IMR-90 (cell line): ENCODE measurements around the gene SLIT1. TPM values are rescaled to one million over a fixed set of nuclear protein-coding genes. Genes with fewer than 3 reads are reported as not detected.

Experiments
- ATAC-seq: fragments of 200-7000 bp; cut with Tn5 transposase; 2 replicates; pipeline ENCODE4 v1.9.1; 2020; ENCODE audit warnings: low read depth, mild to moderate bottlenecking, moderate library complexity
- BruUV-seq: library from RNA; stranded (reverse); fragments of 400-500 nt; replicated peaks from 2 replicates; lab custom pipeline; 2021; lab: Mats Ljungman, UMichigan
- CTCF ChIA-PET: fragments of 300-600 bp; formaldehyde crosslinking; extraction: SDS; loops from one replicate; lab custom pipeline; 2021; ENCODE audit warnings: antibody characterized with exemption; lab: Yijun Ruan, JAX
- POLR2A ChIA-PET: fragments of 300-600 bp; sonication (Branson Sonifier 250); formaldehyde crosslinking; loops from one replicate; lab custom pipeline; 2022; ENCODE audit warnings: antibody characterized with exemption; ENCODE audit not compliant: unreplicated experiment; lab: Charles Lee
- DNase-seq: peaks from one replicate; pipeline ENCODE4 v3.0.0; 2013
- H2AFZ ChIP-seq: replicated peaks from 2 replicates; pipeline ENCODE3; 2013; ENCODE audit warnings: low read length, mild to moderate bottlenecking; ENCODE audit not compliant: poor library complexity
- H2AK5ac ChIP-seq: 2 replicates; pipeline ENCODE4 v1.6.1; 2013; ENCODE audit warnings: low read depth, low read length, inconsistent platforms
- H2AK9ac ChIP-seq: replicated peaks from 2 replicates; pipeline ENCODE3; 2013; ENCODE audit warnings: mild to moderate bottlenecking, low read depth, low read length, moderate library complexity; ENCODE audit not compliant: poor library complexity
- H2BK120ac ChIP-seq: 2 replicates; pipeline ENCODE4 v1.6.1; 2013; ENCODE audit warnings: low read depth, low read length, inconsistent platforms
- H2BK15ac ChIP-seq: 3 replicates; pipeline ENCODE4 v1.6.1; 2013; ENCODE audit warnings: low read depth, low read length, inconsistent platforms
- H2BK20ac ChIP-seq: 2 replicates; pipeline ENCODE4 v1.6.1; 2013; ENCODE audit warnings: low read depth, mild to moderate bottlenecking, inconsistent platforms, low read length, moderate library complexity
- H2BK5ac ChIP-seq: 2 replicates; pipeline ENCODE4 v1.6.1; 2013; ENCODE audit warnings: mild to moderate bottlenecking, low read depth, low read length, inconsistent platforms; ENCODE audit not compliant: poor library complexity, severe bottlenecking
- H3K14ac ChIP-seq: replicated peaks from 2 replicates; pipeline ENCODE4 v1.6.1; 2013; ENCODE audit warnings: low read depth, low read length, inconsistent platforms
- H3K18ac ChIP-seq: 2 replicates; pipeline ENCODE4 v1.6.1; 2013; ENCODE audit warnings: low read depth, low read length, control low read depth
- H3K23ac ChIP-seq: 2 replicates; pipeline ENCODE4 v1.6.1; 2013; ENCODE audit warnings: low read depth, low read length, inconsistent platforms
- H3K27ac ChIP-seq: 2 replicates; pipeline ENCODE4 v1.5.1; 2013; ENCODE audit warnings: mild to moderate bottlenecking, control low read depth, low read length; ENCODE audit not compliant: insufficient read depth
- H3K27me3 ChIP-seq: 2 replicates; pipeline ENCODE4 v1.6.1; 2013; ENCODE audit warnings: low read length; ENCODE audit not compliant: control insufficient read depth, insufficient read depth
- H3K36me3 ChIP-seq: 2 replicates; pipeline ENCODE4 v1.6.1; 2013; ENCODE audit warnings: low read length, mixed read lengths; ENCODE audit not compliant: control insufficient read depth, insufficient read depth
- H3K4ac ChIP-seq: 2 replicates; pipeline ENCODE4 v1.6.1; 2013; ENCODE audit warnings: low read depth, low read length, inconsistent platforms
- H3K4me1 ChIP-seq: 2 replicates; pipeline ENCODE4 v1.6.1; 2013; ENCODE audit warnings: low read length, mixed read lengths; ENCODE audit not compliant: control insufficient read depth, insufficient read depth
- H3K4me2 ChIP-seq: 2 replicates; pipeline ENCODE4 v1.6.1; 2013; ENCODE audit warnings: low read depth, mild to moderate bottlenecking, control low read depth, low read length, moderate library complexity
- H3K4me3 ChIP-seq: 2 replicates; pipeline ENCODE4 v1.5.1; 2013; ENCODE audit warnings: low read depth, mild to moderate bottlenecking, control low read depth, low read length, moderate library complexity; ENCODE audit not compliant: insufficient read depth
- H3K56ac ChIP-seq: 2 replicates; pipeline ENCODE4 v1.6.1; 2013; ENCODE audit warnings: low read length, inconsistent platforms; ENCODE audit not compliant: insufficient read depth; ENCODE audit errors: extremely low read depth
- H3K79me1 ChIP-seq, 2 experiments: 2 replicates each; pipeline ENCODE4 v1.6.1; 2013; ENCODE audit warnings: low read length in 2 of 2, inconsistent platforms in 1 of 2, low read depth in 1 of 2
- H3K9ac ChIP-seq: 2 replicates; pipeline ENCODE4 v1.6.1; 2013; ENCODE audit warnings: low read depth, low read length, control low read depth
- H3K9me1 ChIP-seq: 2 replicates; pipeline ENCODE4 v1.6.1; 2013; ENCODE audit warnings: low read length, inconsistent platforms; ENCODE audit not compliant: insufficient read depth
- H3K9me3 ChIP-seq: 2 replicates; pipeline ENCODE4 v1.6.1; 2013; ENCODE audit warnings: low read length; ENCODE audit not compliant: control insufficient read depth, insufficient read depth
- H4K20me1 ChIP-seq: 2 replicates; pipeline ENCODE4 v1.6.1; 2013; ENCODE audit warnings: low read length, inconsistent platforms; ENCODE audit not compliant: insufficient read depth
- H4K5ac ChIP-seq: 2 replicates; pipeline ENCODE4 v1.6.1; 2013; ENCODE audit warnings: mild to moderate bottlenecking, low read depth, low read length, control low read depth
- H4K8ac ChIP-seq, 2 experiments: 2 replicates each; pipeline ENCODE4 v1.6.1; 2013; ENCODE audit warnings: low read depth in 2 of 2, low read length in 2 of 2, control low read depth in 1 of 2, inconsistent platforms in 1 of 2
- H4K91ac ChIP-seq: 2 replicates; pipeline ENCODE4 v1.6.1; 2013; ENCODE audit warnings: low read depth, low read length, inconsistent platforms; ENCODE audit not compliant: insufficient read depth
- MAFK ChIP-seq: IDR thresholded peaks from 2 replicates; pipeline ENCODE4 v1.6.1; 2012; ENCODE audit warnings: low read depth, low read length, improper control_type of control experiment
- RFX5 ChIP-seq: IDR thresholded peaks from 2 replicates; pipeline ENCODE4 v1.8.0; 2012; ENCODE audit warnings: low read depth, mild to moderate bottlenecking, low read length, moderate library complexity
- WGBS, 2 experiments: methylation state at CpG; one replicate each; pipeline versions ENCODE4 v1.1.5 to v1.1.7; 2013; ENCODE audit warnings: missing lambda C conversion rate in 2 of 2; ENCODE audit not compliant: insufficient read length in 1 of 2; ENCODE audit errors: extremely low coverage in 2 of 2; 5-methylcytosine and 5-hydroxymethylcytosine counted together
- dilution Hi-C: fragments of 300-500 bp; cut with HindIII; formaldehyde crosslinking; loops from one replicate; pipeline ENCODE4 v1.14.3; 2018; ENCODE audit warnings: low sequenced_read_pairs; ENCODE audit not compliant: unreplicated experiment
- in situ Hi-C: fragments of 300-500 bp; cut with MboI; formaldehyde crosslinking; loops from 3 replicates; pipeline ENCODE4 v1.14.3; 2019; ENCODE audit warnings: low sequenced_read_pairs, inconsistent platforms, mixed read lengths
- intact Hi-C: fragments of 100-400 bp; cut with micrococcal nuclease; formaldehyde crosslinking; loops from 2 replicates; pipeline ENCODE4 v1.10.0; 2022
- polyA plus RNA-seq, 3 experiments: library from polyadenylated mRNA; depleted of rRNA; stranded (reverse); fragments of >200 nt; gene quantifications; 2 replicates each; pipeline ENCODE4 v1.2.3, GENCODE V29; 2012; ENCODE audit warnings: low replicate concordance in 1 of 3
- total RNA-seq: library from RNA; depleted of rRNA; stranded (reverse); fragments of >200 nt; gene quantifications from 2 replicates; pipeline ENCODE4 v1.2.3, GENCODE V29; 2012

SLIT1 gene
- total and polyA plus RNA-seq, 2 of the 4 experiments (the other 2 are of a cell fraction) = under 0.01 TPM

- Histone ChIP-seq H3K18ac (no peak overlapping the region), H4K20me1 (no peaks in the 10 kb centered on the region), H3K4me3 (no peak overlapping the region), H4K5ac (no peak overlapping the region), H3K4ac (no peak overlapping the region), H3K9ac (no peak overlapping the region), H3K4me2 (no peak overlapping the region), H3K23ac (no peak overlapping the region), H2BK120ac (no peak overlapping the region), H3K27ac (no peak overlapping the region), H2AK5ac (no peak overlapping the region), H3K14ac (no peak overlapping the region), H3K79me1 (no peaks in the 10 kb centered on the region), H4K91ac (no peak overlapping the region), H3K9me1 (no peaks in the 10 kb centered on the region), H3K9me3 (no peaks in the 10 kb centered on the region), H2AFZ (no peak overlapping the region), H2BK20ac (no peak overlapping the region), H2AK9ac (no peak overlapping the region), H3K4me1 (no peaks in the 10 kb centered on the region), H2BK15ac (no peak overlapping the region), H3K27me3 (peaks cover 63% of the 10 kb centered on the region), H2BK5ac (no peak overlapping the region), H3K36me3 (no peaks in the 10 kb centered on the region), H3K56ac (no peak overlapping the region), H4K8ac (no peak overlapping the region)
- DNase-seq (no peak), ATAC-seq (no peak)
- in situ Hi-C loops (no loop called here), dilution Hi-C loops (no loop called here), intact Hi-C loops (no loop called here)
- TF ChIP-seq MAFK (no peak), RFX5 (no peak)
- 100% methylated on average over 1 of the region's 11 CpGs; no CpG with 5 or more reads in 1 of the 2 experiments for WGBS, 2 experiments
- ChIA-PET POLR2A (no interaction called here), CTCF (interaction anchor here (1.2 kb wide), 1 partner anchor 114 kb away, joined by 3 read pairs; no protein-coding TSS in a partner anchor)
- BruUV-seq = no TSS peak
Measured at GRCh38 chr10:97095701-97096260, 90.0 kb downstream of the SLIT1 start.
